Stimulated activated CD8-positive, alpha-beta memory T cell treated with anti-CD3 and anti-CD28 coated beads, Interleukin-2, amount 100 ng/mL, for 1 hour (primary cell): ENCODE results near the gene GNG5.
"Not testable (repeated sequence)": the region's sequence is repeated elsewhere in the genome, so short reads cannot be mapped to it uniquely, and the experiment has no call there.

Experiments used
- DNase-seq, 2 donors: peaks; one replicate each; pipeline ENCODE4 v3.0.0-alpha.2; 2020; ENCODE audit warnings: low read depth in 2 of 2

GNG5 gene

DNA sequence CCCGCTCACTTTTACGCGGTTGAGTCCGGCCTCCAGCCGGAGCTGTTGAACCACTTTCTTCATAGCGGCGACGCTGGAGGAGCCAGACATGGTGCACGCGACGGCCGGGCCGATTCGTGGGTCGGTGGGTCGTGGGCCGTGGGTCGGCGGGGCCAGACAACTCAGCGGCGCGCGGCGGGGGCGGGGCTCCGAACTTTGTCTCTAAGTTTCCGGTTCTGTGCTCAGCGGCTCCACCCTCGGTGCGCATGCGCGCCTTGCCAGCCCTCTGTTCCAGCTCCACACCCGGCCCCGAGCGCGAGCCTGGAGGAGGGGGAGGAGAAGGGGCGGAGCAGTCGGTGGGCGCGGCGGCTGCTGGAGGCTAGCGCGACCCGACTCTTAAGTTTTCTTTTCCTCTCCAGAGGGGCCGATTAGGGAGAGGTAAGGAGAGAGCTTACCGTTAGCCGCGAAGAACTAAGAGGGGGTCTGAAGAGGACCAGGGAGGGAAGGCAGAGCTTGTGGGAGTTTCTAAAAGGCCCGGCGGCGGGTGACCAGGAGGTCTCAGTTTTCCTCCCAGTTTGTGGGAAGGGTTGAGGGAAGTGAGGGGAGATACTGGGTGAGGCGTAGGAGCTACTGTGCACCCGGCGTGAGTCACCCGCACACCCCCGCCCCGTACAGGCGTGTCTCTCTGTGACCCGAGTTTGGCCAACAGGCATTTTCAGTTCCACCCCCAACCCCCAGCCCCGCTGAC, at the start of gene GNG5, which contains the start of gene SPATA1:
Gene GNG5, minus strand, starts transcription at position 580 of the 727 bp plus-strand sequence. Its CDS starts 490 bp downstream, at position 90.
Gene SPATA1, plus strand, starts transcription at position 385 of the 727 bp plus-strand sequence. CDS start 9,974 bp downstream, outside the sequence.
- peak; percentile 95 to 98 for DNase-seq

- DNase-seq, result no peak
These were observed 44.4 kb upstream of the GNG5 start for GRCh38 chr1:84550826-84551225.

DNA sequence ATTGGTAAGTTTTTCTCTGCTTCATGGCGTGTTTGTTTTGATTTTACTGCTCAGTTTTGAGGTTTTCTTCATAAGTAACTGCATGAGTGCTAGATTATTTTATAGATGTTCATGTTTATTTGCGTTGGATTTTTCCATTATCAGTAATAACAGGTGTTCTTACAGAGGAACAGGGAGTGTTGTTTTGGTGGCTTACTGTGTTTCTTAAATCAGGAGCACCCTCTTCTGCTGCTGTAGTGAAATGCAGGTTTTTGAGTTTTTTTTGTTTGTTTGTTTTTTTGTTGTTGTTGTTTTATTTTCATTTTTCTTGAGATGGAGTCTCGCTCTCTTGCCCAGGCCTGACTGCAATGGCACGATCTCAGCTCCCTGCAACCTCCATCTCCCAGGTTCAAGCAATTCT, 35.3 kb upstream of the GNG5 start:
- no peak for DNase-seq

GRCh38 chr1:84540759-84541158, 34.4 kb upstream of the GNG5 start:
- DNase-seq, result no peak

DNA sequence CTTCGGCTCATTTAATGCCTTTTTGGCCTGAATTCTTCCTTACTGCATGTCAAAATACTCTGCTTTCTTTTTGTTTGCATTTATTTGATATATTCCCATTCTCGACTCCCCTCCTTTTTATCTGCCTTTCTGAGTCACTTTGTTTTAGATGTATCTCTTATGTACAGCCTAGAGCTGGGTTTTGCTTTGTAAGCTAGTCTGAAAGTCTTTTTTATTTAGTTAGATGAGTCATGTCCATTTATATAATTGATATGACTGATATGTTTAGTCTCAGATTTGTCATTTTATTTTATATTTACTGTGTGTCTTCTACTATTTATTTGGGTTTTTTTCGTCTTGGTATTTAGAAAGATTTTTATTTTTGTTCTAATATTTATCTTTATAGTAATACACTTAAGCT, 33.6 kb upstream of the GNG5 start:
- no peak for DNase-seq

GRCh38 chr1:84538599-84538998, 32.2 kb upstream of the GNG5 start:
- DNase-seq, result no peak

- DNase-seq, result no peak
These were observed 19.4 kb upstream of the GNG5 start for GRCh38 chr1:84525779-84526178.

DNA sequence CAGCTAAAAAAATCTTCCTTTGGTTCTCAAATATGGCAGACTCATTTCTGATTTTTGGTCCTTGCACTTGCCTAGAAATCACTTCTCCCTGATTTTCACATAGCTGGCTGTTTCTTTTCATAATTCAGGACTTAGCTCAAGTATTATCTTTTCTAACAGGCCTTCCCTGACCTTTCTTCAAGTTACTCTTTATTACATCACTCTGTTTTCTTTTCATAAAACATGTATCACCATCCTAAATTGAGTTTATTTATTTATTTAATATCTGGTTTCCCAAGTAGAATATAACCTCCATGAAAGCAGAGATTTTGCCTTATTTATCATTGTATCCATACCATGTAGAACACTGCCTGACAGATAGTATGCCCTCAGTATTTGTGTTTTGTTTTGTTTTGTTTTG, 18.2 kb upstream of the GNG5 start:
- DNase-seq, result no peak

GRCh38 chr1:84510668-84511067, 4.3 kb upstream of the GNG5 start:
- DNase-seq, result no peak

- no peak for DNase-seq
These were observed 3.8 kb upstream of the GNG5 start for GRCh38 chr1:84510165-84510564.

GRCh38 chr1:84509029-84509428, 2.6 kb upstream of the GNG5 start:
- no peak for DNase-seq

- DNase-seq, result no peak
These were observed 2.1 kb upstream of the GNG5 start for GRCh38 chr1:84508510-84508909.

DNA sequence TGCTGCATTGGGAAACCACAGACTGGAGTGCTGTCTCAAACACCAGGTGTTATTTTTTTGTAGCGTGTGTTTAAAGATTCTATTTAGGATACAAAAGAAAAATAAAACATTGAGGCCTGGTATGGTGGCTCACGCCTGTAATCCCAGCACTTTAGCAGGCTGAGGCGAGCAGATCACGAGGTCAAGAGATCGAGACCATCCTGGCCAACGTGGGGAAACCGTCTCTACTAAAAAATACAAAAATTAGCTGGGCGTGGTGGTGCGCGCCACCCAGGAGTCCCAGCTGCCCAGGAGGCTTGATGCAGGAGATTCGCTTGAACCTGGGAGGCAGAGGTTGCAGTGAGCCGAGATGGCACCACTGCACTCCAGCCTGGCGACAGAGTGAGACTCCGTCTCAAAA, 1.5 kb upstream of the GNG5 start:
- DNase-seq, result not testable (repeated sequence)

DNA sequence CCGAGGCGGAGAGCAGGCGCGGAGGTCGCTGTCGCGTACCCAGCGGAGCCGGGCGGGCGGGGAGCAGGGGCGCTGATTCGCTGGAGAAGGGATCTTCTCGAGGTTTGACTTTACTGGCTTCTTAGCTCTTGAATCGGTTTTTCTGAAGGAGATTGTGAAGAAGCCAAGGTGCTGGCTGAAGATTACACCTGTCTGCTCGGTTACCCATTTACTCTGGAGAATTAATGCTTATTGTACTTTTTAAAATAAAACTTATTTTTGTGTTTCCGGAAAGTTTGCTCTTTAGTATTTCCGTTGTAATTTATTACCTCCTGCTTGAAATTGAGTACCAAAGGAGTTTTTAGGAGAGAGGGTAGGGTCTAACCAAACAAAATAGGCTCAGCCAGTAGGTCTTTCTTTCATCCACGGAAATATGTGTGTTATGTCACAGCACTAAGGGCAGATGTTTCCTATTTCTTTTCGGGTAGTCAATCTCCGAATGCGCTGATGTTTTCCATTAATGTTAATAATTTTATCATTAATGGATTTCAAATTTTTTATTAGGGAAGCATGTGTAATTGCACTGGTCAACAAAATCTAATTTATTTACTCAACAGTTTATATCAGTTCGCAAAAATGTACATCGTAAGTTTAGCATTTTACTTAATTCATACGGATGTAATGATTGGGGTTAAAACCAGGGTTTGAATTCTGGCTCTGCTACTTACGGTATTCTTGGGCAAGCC, 510 bp upstream of the GNG5 start:
- no peak for DNase-seq

- DNase-seq, result no peak
These were observed 834 bp downstream of the GNG5 start for GRCh38 chr1:84505493-84506001.

GRCh38 chr1:84504580-84505492, 1.5 kb downstream of the GNG5 start:
- no peak for DNase-seq

- no peak for DNase-seq
These were observed 3.5 kb downstream of the GNG5 start for GRCh38 chr1:84502927-84503326.

DNA sequence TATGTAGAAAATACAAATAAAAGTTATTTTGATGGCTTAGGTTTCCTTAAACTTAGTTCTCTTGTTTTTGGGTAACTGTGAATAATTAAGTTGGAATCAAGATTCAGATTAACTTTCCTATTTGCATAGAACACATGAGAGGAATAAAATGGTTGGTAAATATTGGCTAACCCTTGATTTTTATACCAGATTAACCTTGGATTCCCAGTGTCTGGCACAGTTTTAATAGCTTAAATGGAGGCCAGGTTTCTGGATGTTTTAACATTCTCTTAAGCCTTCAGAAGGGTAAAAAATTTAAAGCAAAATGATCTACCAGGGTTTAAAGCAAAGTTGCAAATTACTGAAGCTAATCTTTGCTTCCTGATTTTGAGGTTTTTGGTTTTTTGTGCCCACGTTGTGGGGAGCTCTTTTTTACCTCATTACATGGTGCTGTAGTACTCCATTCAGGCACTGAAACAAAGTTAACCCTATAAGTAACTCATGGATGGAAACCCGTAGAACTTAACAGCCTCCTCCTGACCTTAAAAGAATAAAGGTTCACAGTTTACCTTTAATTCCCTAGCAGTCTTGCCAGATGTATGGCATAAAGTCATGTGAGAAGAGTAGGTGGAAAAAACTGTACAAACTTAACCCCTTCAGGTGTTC, 8.6 kb downstream of the GNG5 start:
- no peak for DNase-seq

- DNase-seq, result no peak
These were observed 9.9 kb downstream of the GNG5 start for GRCh38 chr1:84496498-84496897.

DNA sequence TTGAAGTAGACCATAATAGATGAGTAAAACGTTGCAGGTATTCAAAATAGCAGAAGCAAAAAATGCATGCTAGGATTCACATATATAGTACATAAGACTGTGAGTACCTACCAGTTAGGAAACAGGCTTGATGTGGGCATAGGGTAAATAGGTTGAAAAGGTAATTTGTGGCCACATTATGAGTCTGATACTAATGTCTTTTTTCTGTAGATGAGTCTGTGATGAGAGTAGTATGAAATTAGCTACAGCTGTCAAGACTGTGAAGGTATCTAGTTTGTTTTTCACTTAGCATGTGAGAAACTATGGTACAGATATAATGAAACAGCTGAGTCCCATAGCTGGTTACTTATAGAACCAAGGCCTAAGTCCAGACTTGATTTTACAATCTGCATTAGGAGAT, 12.6 kb downstream of the GNG5 start:
- no peak for DNase-seq

DNA sequence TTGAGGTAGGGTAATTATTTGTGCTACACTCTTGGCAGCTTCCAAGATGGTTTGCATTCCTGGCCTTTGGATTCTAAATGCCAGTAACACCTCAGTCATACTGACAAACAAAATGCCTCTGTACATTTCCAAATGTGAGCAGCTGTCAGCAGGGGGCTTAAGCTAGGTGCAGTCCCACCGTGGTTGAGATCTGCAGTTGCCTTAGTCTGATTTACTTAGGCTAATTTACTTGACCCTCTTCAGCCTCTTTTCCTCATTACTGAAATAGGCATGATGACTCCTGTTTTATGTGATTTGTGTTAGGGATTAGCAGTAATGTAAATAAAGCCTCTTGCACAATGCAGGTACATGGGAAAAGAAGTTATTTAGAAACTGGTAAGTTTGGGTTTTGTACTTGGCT, 13.7 kb downstream of the GNG5 start:
- no peak for DNase-seq
